Forelimb muscle (tissue), 1 donor: ENCODE data around the gene ZNF439. TPM values are rescaled to one million over a fixed set of nuclear protein-coding genes. Genes with fewer than 3 reads are reported as not detected.
"Not testable (repeated sequence)": the region's sequence is repeated elsewhere in the genome, so short reads cannot be mapped to it uniquely, and the experiment has no call there.

ENCODE experiments used
- DNase-seq: peaks from one replicate; pipeline ENCODE4 v3.0.0-alpha.2; 2013; ENCODE audit warnings: low read depth
- polyA plus RNA-seq: library from polyadenylated mRNA; unstranded; fragments of 120-200 nt; gene quantifications from one replicate; pipeline ENCODE4 v1.2.1, GENCODE V29; 2013; ENCODE audit not compliant: insufficient read length

Gene ZNF439
- 4.4 TPM for polyA plus RNA-seq

DNA sequence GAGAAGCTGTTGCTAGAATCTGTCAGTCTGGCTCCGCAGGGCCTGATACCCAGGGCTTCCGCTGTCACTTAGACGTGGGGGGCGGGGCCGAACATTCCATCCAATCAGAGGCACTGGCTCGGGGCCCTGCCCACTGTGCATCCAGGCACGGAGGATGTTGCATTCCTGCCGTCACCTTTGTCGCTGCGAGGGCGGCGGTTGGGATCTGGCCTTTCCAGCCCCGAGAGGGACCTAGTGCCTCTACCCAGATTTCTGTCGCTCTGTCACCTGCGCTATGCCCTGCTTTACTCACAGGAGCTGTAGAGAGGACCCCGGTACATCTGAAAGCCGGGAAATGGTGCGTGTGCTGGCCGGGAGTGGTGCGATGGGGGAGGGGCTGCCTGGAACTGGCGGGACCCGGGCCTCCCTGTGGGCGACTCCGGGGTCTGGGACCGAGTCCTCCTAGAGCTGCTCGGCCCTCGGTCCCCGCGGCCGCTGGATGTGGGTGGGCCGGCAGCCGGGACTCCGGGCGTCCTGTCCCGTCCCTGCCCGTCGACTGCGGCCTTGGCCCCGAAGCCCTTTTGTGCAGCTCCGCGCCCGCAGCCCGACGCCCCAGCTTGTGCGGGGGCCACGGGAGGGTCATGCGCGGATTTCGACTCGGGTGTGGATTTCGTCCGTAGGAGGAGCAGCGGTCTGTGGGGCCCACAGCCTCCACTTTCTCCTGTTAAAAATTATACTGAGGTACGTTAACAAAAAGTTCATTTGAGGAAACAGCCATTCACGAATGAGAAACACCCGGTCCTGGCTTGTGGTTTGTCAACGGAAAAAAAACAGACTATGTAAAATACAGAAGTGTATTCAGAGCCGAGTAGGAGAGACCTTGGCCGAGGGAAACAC lies at the start of gene ZNF439:
TSS of gene ZNF439 (plus strand) at position 133 of the 876 bp plus-strand sequence. CDS start at position 275, 142 bp downstream.
- DNase-seq = peak; percentile 41

DNA sequence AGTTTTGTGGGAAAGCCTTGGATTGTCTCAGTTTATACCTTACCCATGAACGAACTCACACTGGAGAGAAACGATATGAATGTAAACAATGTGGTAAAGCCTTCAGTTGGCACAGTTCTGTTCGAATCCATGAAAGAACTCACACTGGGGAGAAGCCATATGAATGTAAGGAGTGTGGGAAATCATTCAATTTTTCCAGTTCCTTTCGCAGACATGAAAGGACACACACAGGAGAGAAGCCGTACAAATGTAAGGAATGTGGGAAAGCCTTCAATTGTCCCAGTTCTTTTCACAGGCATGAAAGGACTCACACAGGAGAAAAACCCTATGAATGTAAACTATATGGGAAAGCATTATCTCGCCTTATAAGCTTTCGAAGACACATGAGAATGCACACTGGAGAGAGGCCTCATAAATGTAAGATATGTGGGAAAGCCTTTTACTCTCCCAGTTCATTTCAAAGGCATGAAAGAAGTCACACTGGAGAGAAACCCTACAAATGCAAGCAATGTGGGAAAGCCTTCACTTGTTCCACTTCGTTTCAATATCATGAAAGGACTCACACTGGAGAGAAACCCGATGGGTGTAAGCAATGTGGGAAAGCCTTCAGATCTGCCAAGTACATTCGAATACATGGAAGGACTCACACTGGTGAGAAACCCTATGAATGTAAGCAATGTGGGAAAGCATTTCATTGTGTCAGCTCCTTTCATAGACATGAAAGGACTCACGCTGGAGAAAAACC lies 42.0 kb upstream of the ZNF439 start:
- DNase-seq = no peak

DNA sequence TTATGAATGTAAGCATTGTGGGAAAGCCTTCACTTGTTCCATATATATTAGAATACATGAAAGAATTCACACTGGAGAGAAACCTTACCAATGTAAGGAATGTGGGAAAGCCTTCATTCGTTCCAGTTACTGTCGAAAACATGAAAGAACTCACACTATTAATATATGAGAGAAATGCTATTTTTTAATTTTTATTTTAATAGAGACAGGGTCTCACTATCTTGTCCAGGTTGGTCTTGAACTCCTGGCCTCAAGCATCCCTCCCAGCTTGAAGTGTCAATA lies 41.5 kb upstream of the ZNF439 start:
- no peak for DNase-seq

DNA sequence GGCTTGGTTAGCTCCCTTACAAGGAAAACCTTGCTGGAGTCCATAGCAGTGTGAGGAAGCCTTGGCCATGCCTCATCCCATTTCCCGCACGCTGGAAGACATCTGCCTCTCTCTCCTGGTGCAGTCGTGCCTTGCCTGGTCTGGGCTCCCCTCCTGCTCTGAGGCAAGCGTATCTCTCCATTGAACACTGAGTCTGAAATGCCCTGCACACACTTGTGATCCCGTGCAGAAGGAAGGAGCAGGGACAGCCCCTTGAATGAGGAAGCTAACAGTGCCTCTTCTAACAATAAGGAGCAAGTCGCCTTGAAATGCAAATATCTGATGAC lies 34.9 kb upstream of the ZNF439 start:
- DNase-seq = no peak

DNA sequence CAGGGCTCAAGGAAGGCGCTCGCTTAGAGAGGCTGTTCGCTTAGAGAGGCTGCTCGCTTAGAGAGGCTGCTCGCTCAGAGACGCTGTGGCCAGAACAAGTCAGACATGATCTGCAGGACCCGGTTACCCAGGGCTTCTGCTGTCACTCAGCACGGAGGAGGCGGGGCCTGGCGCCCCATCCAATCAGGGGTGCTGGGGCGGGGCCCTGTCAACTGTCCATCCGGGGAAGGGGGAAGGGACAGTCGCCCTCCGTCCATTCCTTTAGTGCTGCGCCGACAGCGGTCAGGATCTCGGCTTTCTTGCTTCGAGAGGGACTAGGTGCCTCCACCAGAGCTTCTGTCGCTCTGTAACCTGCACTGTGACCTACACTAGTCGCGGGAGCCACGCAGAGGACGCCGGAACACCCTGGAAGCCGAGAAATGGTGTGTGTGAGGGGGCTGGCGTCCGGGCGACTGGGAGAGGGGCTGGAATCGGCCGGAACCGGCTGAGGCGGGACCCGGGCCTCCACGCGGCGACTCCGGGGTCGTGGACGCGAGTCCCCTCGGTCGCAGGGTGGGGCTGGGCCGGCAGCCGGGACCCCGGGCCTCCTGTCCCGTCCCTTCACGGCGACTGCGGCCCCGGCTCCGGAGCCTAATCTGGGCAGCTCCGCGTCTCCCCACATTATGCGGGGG lies 34.4 kb upstream of the ZNF439 start, which contains the start of gene ZNF440:
TSS of gene ZNF440 (plus strand) at position 245 of the 671 bp plus-strand sequence. CDS start at position 420, 175 bp downstream.
- peak; percentile 79 for DNase-seq

DNA sequence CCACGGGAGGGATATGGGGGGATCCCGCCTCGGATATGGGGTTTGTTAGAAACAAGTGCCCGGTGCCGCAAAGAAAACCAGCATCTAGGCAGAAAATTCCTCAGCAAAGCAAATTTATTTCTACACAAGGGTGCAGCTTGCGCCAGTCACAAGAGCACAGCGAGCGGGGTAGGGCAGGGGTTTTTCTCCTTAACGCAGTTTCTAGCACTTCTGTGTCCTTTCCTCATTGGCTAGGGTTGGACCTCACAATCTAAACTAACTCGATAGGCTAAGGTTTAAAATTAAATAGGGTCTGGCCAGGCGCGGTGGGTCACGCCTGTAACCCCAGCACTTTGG lies 33.9 kb upstream of the ZNF439 start:
- no peak for DNase-seq

DNA sequence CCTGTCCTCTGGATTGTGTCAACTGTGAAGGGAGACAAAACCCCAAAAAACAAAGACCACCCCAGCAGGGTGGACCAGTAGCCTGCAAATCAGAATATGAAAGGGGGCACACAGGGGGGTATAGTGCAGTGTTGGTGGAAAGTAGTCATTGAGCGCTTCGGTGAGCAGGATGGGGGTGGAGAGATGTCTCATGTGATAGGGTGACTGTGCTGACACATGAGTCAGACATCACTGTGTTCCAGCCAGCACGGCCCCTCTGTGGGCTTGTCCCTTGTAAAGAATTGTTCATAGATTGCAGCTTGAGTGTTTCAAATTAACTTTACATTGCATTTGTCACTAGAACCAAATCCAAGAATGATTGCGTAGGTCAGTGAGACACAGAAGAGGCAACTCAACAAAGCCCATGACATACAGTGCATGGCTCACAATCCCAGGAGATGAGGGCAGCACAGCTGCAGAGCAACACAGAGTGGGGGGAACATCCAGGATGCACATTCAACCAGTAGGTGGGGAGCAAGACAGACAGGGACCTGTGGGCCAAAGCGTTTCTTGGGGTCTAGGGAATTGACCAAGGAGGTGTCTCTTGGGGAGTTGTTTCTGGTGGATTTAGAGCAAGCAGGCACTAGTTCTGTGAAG lies 26.9 kb upstream of the ZNF439 start:
- no peak for DNase-seq

DNA sequence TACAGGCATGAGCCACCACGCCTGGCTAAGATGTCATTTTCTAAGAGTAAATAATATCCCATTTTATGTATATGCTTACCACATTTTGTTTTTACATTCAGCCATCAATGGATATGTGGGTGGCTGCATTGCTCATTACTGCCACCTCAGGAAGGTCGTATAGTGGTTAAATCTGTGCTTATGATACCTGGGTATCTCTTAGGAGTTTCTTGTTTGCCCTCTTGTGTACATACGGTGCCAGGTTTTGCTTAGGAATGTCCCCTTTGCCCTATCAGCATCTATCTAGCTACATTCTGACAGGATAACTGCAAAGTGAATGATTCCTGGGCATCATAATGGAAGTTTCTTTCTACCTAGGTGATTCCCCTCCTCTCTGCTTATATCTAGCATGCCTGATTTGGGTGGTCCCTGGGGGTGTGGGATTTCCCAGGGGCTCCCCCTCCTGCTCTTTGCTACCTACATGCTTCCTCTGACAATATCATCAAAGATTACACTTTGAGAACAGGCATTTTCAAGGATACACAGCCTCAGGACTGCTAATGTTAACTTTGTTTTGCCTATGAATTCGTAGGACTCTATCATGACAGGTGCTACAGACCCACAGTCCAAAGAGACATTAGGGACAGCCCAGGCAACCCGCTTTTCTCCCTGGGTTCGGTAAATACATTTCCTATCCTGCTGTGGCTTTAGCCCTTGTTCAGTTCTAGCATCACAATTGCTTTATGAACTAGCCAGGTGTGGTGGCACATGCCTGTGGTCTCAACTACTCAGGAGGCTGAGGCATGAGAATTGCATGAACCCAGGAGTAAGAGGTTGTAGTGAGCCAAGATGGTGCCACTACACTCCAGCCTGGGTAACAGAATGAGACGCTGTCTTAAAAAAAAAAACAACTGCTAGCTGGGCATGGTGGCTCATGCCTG lies 19.3 kb upstream of the ZNF439 start:
- DNase-seq = not testable (repeated sequence)

DNA sequence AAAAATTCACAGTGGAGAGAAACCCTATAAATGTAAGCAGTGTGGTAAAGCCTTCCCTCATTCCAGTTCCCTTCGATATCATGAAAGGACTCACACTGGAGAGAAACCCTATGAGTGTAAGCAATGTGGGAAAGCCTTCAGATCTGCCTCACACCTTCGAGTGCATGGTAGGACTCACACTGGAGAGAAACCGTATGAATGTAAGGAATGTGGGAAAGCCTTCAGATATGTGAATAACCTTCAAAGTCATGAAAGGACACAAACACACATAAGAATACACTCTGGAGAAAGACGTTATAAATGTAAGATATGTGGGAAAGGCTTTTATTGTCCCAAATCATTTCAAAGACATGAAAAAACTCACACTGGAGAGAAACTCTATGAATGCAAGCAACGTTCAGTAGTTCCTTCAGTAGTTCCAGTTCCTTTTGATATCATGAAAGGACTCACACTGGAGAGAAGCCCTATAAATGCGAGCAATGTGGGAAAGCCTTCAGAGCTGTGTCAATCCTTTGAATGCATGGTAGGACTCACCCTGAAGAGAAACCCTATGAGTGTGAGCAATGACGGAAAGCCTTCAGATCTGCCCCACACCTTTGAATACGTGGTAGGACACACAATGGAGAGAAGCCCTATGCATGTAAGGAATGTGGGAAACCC lies 16.1 kb upstream of the ZNF439 start:
- DNase-seq = no peak

DNA sequence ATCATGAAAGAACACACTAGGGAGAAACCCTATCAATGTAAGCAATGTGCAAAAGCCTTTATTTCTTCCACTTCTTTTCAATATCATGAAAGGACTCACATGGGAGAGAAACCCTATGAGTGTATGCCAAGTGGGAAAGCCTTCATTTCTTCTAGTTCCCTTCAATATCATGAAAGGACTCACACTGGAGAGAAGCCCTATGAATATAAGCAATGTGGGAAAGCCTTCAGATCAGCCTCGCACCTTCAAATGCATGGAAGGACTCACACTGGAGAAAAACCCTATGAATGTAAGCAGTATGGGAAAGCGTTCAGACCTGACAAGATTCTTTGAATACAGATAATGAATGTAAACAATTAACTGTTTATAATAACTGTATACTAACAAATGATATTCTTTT lies 15.0 kb upstream of the ZNF439 start:
- DNase-seq = no peak

DNA sequence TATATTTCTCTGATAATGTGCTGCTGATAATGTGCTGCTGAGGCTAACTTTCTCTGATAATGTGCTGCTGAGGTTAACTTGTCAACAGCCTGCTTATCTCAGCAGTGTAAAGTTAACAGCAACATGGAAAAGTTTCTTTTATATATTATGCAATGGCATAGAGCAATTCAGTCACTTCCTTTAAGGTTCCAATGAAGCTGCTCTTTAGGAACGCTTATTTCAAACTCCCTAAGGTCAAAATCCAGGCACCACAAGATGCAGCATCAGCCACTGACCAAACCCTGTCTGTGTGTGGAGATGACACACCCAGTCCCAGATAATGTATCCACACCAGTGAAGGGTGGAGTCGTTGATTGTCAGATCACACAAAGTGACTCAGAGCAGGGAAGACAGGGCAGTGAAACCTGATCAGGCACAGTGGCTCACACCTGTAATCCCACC lies 12.9 kb upstream of the ZNF439 start:
- DNase-seq = not testable (repeated sequence)

DNA sequence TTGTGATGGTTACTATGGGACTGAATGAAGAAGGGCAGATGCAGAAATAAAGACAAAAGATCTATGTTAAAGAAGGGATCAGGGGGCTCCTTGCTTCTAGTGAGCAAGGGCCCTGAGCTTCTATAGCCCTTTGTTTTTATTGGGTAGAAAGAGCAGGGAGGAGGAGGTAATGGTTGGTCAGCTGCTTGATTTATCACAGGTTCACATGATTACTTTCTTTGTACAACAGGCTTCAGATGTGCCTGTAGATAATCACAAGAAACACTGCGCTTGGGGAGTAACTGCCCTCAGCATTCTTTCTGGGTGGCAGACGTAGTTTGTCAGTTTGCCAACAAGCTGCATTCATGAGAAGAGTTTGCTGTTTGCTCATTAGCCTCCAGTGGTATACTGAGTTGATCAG lies 4.8 kb upstream of the ZNF439 start:
- DNase-seq = no peak

DNA sequence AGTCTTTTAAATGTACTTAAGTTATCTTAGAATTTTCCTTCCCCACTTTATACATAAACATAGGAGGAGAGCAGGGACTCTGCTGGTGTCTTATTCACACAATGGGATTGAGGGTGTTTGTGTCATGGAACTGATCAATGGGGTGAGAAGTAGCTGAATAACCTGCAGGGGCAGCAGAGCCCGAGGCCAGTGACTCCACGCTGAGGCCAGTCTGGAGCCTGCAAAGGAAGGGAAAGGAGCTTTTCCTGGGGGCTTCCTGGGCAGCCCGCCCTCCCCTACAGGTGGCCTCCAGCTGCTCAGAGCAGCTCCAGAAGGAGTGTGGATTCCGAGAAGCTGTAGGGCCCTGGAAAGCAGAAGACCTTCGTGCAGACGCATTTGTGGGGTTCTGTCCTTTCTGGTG lies 911 bp upstream of the ZNF439 start:
- not testable (repeated sequence) for DNase-seq

DNA sequence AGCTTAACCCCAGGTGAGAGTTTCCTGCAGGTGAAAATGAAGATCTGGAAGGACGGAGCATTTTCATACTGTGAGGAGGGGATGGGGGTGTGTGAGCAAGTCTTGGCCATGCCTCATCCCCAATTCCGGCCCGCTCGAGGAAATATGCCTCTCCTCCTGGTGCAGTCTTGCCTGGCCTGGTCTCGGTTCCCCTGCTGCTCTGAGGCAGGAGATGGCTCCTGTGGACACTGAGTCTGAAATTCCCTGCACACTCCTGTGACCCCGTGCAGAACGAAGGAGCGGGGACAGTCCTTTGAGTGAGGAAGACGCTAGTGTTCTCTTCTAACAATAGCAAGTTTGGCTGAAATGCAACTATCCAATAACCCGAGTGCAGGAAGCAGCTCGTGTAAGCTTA lies 329 bp upstream of the ZNF439 start:
- no peak for DNase-seq

DNA sequence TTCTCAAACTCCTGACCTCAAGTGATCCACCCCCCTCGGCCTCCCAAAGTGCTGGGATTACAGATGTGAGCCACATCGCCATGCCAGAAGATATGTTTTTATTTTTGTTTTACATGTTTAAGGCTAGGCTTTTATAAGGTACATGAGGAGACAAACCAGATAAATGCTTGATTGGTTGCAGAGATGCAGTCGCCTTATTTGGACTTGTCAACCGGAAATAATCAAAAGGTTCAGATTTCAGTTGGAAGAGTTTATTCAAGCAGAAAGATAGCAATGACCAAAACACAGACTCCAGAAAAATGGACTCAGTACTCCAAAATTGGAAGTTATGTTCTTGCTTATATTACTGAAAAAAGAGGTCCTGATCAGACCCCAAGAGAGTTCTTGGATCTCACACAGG lies 1.8 kb downstream of the ZNF439 start:
- not testable (repeated sequence) for DNase-seq

DNA sequence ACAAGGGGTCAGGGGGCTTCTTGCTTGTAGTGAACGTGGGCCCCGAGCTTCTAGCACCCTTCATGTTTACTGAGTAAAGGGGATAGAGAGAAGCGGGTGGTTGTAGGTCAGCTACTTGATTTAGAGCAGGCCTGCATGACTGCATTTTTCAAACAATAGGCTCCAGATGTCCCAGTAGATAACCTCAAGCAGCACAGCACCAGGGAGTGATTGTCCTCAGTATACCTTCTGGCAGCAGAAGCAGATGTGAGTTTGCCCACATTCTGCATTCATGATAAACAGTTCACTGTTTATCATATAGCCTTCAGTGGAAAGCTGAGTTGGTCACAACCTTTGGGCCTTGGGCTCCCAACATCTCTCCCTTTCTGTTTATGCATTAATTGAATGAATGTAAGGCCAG lies 4.8 kb downstream of the ZNF439 start:
- DNase-seq = no peak

DNA sequence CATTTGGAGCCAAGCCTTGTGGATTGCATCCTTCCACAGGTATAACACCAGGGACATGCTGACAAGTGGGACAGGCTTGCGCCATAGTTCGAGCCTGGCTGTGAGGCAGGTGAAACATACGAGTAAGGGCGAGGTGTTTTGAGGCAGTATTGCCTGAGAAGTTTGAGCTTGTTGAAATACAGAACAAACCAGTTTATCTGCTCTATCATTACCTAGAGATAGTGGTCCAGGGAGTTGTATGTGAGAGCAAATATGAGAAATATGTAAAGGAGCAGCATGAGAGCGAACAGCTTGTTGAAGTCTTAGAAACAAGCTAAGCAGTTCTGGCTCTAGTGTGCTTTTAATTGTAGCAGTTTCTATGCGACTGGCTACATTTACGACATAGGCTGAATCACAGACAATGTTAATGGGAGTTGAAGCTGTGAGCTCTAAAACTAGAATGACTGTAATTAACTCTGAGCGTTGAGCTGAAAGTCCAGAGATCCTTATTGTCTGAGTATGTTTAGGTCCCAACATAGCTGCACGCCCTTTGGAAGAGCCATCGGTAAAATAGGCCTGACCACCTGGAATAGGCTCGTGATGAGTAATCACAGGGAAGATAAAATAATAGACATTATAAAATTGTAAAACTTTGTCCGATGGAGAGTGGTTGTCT lies 8.2 kb downstream of the ZNF439 start:
- DNase-seq = no peak

DNA sequence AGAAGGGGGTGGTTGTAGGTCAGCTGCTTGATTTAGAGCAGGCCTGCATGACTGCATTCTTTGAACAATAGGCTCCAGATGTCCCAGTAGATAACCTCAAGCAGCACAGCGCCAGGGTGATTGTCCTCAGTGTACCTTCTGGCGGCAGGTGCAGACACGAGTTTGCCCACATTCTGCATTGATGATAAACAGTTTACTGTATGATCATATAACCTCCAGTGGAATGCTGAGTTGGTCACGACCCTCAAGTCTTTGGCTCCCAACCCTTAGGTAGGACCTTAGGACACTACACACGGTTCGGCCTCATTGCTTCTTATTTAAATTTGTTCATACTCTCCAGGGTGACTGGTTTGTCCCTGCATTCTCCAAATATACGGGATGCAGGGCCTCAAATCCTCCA lies 12.2 kb downstream of the ZNF439 start:
- DNase-seq = no peak

DNA sequence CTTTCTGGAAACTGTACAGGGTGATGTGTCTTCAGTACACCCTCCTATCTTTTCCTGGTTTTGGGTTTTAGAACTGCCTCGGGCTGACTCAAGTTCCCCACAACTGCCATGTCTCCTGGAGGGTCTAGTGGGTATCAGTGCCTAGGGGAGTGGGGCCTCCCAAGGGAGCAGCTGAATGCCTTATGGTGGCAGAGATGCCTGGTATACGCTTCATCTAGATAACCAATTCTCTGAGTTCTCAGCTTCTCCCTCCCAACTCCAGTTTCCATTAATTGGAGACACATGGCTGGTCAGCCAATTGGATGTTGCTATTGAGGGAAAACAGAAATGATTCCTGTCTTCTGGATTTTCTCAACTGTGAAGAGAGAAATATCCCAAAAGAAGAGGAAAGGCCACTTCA lies 12.8 kb downstream of the ZNF439 start:
- no peak for DNase-seq

DNA sequence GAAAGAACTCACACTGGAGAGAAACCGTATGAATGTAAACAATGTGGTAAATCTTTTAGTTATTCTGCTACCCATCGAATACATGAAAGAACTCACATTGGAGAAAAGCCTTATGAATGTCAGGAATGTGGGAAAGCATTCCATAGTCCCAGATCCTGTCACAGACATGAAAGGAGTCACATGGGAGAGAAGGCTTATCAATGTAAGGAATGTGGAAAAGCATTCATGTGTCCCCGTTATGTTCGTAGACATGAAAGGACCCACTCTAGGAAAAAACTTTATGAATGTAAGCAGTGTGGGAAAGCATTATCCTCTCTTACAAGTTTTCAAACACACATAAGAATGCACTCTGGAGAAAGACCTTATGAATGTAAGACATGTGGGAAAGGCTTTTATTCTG lies 19.2 kb downstream of the ZNF439 start:
- DNase-seq = not testable (repeated sequence)
